HS-5 (cell line): ENCODE data around the gene UNC13C.
"Not testable (repeated sequence)": the region's sequence is repeated elsewhere in the genome, so short reads cannot be mapped to it uniquely, and the experiment has no call there.

Experiments used
- DNase-seq: peaks from one replicate; pipeline ENCODE4 v3.0.0-alpha.2; 2012; ENCODE audit warnings: low read depth

The UNC13C gene

DNA sequence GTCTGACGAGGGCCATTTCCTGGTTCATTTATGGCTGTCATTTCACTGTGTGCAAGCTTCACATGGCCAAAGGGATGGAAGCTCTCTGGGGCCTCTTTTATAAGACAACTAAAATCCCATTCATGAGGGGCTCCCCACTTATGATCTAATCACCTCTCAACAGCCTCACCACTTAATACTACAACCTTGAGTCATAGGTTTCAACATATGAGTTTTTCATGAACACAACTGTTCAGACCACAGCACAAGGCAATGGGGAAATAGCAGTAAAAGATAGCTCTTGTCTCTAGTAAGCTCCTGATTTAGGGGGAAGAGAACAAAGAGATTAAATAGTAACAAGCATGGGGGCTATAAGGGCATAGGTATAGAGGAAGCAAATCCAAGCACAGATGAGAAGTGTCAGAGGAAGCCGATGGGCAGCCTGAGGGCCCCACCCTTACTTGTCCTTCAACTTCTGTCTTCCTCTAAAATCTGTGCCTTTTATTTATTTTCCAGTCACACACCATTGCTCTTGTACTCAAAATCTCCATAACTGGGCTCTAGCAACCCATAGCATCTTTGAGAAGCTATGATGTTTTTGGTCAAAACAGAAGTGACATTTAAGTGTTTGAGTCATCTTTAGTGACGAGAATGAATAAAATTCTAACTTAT is 329.1 kb downstream of the UNC13C start:
- no peak for DNase-seq

DNA sequence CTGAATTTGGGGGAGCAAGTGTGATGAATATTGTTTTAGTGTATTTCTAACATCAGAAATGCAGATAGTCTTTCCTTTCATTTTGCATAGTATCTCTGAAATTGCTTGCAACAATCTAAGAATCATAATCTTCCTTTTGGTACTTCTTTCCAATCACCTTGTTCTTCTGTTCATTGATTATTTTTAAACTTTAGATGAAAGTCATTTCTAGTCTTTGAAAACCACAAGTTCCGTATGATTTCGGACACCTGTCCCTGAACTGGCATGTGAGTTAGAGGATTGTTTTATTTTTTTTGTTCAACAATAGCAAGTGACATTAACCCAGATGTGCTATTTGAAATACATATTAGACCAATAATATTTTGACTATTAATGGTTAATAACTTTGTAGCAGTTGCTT is 329.7 kb downstream of the UNC13C start:
- no peak for DNase-seq

DNA sequence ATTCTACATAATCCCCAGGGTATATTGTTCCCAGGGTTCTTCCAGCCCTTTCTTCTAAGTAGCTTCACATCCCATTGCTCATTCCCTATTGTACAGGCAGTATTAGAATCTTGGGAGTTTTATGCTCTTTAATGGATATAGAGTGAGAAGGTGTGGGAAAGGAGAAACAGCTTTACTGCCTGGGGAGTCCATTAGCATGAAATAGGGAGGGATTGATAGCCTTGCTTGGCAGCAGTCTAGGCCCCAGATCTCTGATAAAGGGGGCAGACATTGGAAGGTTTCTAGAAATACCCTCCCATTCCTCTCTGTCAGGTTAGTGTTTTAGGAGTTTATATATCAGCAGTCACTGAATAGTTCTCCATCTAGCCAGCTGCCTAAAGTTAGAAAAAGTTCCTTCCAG is 334.3 kb downstream of the UNC13C start:
- no peak for DNase-seq

DNA sequence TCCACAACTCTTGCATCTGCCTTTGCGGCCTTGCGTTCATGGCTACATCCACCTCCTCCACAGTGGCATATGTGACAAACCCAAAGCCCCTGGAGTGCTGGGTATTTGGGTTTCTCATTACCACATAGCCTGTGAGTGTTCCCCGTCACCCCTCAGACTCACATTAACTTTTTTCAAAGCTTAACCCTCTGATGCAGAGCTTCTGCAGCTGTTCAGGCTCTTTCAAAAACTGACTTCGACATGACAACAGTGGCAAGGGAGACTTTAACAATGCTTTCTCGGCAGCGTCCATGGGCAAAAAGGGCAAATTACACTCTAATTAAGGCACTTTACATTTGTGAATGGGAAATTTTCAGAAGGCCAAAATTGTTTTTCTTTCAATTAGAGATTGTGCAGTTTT is 343.2 kb downstream of the UNC13C start:
- no peak for DNase-seq

DNA sequence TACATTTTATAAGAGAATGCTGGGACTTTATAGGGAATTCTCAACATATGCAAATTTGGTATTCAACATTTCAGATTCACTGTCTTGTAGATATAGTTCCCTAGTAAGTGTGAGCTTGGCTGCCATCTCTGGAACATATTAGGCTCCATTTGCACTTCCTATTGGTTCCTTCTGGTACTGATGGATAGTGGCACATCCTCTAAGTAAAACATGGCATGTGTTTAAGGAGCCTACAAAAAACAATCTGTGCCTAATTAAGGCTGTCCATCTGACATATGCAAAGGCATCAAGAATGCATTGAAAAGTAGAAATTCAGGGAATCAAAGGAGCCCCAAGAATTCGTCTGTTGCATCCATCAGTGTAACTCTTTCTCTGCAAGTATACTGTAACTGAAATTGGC is 344.1 kb downstream of the UNC13C start:
- no peak for DNase-seq

DNA sequence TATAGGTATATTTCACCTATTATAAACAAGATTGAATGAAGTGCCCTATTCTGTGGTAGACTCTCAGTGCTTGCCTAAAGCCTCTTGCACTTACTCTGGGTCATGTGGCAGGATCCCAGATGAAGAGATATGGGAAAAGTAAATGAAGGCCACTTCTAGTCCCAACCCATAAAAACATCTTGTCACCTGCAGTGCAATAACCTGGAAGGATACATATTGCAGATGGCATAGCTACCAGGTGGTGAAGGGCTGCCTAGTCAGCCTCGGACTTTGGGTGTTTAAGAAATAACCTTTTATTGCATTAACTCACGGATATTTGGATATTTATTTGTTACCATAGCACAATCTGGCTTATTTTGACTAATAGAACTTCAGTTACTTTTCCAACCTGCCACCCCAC is 367.1 kb downstream of the UNC13C start:
- no peak for DNase-seq

DNA sequence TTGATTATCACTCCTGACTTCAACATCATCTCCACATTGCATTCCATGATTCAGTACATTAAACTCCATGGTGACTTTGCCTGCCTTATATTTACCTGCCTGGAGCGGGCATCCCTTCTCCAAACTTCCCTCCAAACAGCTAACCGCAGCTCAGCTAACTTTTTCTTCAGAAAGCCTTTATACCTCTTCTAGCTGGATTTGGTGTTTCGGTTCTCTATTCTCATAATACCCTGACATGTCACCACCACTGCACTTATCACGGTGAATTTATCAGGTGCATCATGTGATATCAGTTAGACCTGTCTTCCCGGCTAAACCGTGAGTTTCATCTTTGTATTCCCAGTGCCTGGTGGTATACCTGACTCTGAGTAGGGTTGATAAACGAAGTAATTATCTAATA is 367.6 kb downstream of the UNC13C start:
- DNase-seq = no peak

DNA sequence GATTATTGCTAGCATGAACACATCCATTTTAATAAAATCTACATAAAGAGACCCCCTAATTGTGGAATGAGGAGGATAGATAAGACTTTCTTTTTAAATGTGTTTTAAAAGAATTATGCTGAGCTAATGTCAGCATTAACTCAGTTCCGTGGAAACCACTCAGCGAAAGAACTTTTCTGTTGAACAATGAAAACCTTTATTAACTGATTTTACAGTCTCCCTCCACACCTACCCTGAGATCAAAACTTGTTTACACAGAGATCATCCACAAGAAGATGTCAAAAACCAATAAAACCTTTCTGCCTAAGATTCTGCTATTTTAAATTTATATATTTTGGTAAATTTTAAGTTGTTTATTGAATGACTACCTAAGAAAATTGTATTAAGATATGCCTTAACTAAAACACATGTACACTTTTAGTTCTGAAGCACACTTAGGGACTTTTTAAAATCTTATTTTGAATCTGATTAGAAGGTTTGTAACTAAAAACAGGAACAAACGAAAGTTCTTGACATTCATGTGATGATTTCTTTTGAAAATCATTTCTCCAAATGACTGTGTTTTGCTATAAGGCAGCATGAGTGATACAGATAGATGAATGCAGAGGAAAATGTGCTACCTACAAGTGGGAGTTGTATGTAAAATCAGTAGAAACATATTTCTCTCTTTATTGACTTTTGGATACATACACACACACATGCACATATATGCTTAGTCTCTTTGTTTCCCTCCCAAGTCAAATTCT is 369.0 kb downstream of the UNC13C start:
- DNase-seq = no peak

DNA sequence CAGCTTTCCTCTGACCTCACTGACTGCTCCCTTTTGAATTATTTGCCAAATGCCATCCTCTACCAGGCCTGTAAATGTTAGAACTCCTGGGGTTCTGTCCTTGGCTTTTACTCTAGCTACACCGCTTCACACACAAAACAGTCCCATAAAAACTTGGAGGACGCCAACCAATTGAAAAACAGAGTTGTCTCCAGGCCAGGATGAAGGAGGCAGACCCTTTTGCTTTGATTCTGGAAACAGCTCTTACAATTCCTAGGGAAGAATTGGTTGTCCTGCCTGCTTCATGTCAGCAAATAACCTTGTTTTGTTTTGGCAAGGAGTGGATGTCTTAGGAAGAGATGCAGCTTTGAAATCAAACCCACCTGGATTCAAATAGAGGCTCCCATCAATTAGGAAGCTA is 375.5 kb downstream of the UNC13C start:
- no peak for DNase-seq

DNA sequence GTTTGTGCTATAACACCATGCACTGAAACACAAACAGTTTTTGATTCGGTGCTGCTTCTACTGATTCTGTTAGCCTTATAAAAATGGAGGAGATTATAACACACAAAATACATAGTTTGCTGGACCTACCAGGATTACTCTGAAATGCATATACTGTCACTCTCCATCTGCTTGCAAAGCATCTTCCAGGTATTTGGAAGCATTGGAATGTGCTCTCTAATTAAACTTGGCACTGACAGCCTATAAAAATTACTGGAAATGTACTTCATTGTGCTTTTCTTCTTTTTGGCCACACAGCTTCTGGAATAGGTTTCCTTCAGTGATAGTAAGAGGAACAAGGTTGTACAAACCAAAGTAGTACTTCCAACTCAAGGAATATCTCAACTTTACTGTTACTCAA is 376.1 kb downstream of the UNC13C start:
- no peak for DNase-seq

DNA sequence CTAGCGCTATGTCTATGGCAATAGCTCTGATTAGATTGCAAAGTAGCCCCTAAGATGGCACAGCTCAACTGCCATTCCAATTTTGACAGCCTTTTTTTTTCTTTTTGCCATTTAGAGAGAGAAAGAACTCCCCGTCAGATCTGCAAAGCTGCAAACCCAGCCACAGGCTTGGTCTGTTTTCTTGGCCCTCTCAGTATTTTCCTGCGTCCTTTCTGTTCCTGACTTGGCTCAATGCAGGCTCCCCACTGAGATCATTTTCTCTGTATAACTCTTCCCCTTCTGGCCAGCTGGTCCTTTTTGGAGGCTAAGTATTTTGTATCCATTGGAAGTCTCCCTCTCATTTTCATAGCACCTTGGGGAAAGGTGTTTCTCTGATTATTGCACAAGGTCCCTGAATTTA is 386.7 kb downstream of the UNC13C start:
- DNase-seq = no peak

DNA sequence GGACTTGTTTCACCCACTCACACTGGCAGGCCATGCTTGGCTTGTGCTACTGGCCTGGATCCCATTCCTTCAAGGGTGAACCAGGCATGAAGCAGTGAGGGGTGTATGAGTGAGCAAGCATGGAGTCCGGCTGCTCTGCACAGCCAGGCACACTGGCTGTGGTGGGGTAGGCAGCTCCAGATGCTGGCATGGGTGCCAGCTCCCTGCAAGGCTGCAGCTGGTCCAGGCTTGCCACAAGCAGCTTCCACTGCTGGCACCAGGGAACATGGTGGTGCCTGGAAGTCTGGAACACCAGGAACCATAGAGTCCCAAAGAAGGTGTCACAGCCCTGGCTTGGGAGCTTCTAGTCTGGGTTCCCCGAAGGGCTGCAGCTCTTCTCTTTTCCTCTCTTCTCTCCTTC is 395.1 kb downstream of the UNC13C start:
- DNase-seq = no peak

DNA sequence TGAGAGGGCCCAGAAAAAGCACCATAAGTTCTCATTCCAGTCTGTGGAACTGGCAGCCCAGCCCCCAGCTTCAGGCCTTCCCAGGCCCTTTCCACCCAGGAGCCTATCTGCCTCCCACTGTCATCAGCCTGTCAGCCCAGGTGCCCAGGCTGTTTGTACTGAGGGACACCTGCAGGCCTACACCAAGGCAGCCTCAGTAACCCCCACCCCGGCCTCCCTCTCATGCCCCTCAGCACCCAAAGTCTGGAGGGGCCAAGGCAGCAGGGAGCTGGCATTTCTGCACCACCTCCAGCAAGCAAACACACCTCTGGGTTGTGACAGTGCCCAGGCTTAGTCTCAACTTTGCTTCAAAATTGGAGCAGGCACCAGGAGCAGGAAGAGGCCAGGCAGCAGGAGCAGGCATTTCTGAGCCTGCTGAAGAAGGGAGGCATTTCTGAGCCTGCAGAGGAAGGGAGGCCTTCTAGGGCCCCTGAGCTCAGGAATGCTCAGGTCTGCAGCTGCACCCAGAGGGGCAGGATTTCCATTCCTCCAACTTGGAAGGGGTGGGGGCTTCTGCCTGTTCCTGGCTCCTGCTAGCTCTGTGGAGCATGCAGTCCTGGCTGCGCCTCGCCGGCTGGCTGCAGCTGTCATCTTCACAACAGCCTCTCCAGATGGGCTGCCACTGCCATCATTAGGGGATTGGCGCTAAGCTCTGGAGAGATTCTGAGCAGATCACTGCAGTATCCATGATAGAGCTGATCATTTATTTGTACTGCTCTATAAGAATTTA is 396.1 kb downstream of the UNC13C start:
- no peak for DNase-seq

DNA sequence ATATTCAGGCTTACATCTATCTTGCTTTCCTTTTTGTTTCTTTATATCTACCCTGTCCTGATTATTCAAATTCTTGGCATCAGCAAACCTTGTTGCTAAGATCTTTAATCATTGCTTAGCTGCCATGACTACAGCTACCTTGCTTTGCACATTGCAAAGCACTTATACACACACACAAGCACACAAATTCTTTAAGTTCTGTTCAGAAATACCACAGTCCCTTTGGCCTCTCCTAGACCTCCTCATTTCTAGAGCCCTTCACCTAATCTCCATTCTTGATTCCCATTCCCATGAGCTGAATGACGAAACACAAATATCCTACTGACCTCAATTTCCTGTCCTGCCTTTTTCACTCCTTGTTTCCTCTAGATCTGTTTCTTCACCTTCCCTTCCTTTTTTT is 409.6 kb downstream of the UNC13C start:
- DNase-seq = no peak

DNA sequence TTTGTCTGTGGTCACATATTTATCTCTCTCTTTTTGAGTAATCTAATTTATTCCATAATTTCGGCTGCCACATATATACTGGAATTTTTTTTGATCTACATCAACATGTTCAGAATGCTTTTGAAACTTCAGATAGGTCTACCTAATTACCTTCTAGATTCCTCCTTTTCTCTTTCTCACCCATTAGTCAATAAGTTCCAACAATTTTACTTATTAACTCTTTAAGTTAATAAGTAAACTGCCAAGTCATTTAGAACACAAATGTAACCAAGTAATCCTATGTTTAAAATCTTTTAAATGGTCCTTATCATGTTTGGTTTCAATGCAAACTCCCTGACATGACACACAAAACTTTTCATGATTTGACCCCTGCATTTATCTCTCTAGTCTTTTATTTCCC is 410.5 kb downstream of the UNC13C start:
- DNase-seq = no peak

DNA sequence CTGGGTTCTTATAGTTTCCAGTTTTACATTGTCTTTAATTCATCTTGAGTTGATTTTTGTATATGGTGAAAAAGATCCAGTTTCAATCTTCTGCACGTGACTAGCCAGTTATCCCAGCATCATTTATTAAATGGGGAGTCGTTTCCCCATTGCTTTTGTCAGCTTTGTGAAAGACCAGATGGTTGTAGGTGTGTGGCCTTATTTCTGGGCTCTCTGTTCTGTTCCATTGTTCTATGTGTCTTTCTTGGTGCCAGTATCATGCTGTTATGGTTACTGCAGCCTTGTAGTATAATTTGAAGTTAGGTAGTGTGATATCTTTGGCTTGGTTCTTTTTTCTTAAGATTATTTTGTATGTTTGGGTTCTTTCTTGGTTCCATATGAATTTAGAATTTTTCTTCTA is 432.2 kb downstream of the UNC13C start:
- no peak for DNase-seq

DNA sequence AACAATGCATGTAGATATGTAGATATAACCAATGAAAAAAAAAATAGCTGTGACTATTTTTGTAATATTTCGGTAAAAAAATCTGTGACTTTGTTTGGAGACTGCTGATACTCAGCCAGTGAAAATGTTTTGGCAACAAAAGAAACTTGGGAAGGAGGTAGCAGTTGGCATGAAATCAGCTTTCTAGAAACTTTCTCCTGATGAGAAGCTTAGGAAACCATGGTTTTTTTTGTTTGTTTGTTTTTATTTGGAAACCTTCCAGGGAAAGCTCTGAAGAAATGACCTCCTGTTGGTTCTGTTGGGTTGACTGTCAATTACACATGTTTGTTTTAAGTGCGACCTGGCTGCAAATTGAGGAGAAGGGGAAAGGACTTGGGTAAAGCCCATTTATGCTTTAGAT is 445.9 kb downstream of the UNC13C start:
- no peak for DNase-seq

DNA sequence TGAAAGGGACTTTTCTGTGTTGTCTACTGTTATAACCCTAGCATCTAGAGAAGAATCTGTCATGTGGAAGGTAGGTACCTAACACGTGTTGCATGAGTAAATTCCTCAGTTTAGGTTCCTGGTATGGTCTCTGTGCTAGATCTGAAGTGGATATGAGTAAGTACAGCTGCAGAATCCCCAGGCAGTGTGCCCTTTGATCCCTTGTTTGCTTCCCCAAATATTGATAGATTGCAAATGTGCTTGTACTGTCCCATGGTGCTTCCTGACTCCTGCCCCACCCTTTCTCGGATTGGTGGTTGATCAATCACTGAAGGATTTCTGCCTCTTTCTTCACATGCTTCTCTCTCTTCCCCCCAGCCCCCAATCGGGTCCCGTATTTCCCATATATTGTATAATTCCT is 450.4 kb downstream of the UNC13C start:
- no peak for DNase-seq

DNA sequence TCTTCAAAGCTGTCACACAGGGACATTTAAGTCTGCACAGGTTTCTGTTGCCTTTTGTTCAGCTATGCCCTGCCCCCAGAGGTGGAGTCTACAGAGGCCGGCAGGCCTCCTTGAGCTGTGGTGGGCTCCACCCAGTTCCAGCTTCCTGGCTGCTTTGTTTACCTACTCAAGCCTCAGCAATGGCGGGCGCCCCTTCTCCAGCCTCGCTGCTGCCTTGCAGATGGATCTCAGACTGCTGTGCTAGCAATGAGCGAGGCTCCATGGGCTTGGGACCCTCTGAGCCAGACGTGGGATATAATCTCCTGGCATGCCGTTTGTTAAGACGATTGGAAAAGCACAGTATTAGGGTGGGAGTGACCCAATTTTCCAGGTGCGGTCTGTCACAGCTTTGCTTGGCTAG is 472.0 kb downstream of the UNC13C start:
- DNase-seq = not testable (repeated sequence)

DNA sequence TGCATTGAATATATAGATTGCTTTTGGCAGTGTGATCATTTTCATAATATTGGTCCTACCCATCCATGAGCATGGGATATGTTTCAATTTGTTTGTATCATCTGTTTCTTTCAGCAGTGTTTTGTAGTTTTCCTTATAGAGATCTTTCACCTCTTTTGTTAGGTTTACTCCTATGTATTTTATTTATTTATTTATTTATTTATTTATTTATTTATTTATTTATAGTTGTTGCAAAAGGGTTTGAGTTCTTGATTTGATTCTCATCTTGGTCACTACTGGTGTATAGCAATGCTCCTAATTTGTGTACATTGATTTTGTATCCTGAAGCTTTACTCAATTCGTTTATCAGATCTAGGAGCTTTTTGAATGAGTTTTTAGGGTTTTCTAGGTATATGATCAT is 478.2 kb downstream of the UNC13C start:
- DNase-seq = no peak

DNA sequence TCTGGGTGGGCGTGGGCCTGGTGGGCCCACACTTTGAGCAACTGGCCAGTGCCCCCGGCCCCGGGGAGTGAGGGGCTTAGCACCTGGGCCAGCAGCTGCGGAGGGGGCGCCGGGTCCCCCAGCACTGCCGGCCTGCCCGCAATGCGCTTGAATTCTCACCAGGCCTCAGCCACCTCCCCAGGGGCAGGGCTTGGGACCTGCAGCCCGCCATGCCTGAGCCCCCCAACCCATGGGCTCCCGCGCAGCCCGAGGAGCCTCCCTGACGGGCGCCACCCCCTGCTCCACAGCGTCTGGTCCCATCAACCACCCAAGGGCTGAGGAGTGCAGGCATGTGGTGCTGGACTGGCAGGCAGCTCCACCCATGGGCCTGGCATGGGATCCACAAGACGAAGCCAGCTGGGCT is 484.3 kb downstream of the UNC13C start:
- no peak for DNase-seq

DNA sequence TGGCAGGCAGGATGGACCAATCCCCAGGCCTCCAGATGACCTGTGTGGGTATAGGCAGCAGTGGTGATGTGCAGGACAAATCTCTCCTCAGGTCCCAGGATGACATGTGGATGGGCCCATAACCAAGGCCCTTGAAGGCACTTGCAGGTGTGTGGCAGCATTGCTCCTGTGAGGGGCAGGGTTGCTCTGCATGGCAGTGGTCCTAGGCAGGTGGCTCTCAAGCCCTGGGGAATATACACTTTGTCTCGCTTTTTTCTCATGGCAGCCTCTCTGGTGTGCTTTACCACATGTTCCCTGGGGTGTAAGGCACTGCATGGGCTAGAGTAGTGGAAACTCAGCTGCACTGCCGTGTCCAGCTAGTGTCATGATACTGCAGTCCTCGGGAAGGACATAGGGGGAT is 503.6 kb downstream of the UNC13C start:
- DNase-seq = no peak

DNA sequence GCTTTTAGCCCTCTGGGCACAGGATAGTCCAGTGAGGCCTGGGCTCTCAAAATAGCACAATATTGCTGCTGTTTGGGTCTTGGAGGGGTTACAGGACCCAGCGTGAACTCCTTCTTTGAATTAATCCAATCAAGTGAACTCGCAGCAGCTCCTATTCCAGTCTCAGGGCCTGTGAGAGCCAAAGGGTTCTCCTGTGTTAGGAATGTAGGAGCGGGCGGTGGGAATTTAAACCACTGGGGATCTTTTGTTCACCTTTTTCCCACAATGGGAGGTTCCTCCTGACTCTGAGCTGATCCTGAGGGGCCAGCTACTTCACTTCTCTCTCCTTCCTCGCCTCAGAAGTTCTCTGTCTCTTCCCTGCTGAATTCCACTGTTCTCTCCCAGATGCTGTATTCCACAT is 504.0 kb downstream of the UNC13C start:
- no peak for DNase-seq
